T-helper 17 cell (primary cell): ENCODE data around the gene ADARB2. TPM values are rescaled to one million over a fixed set of nuclear protein-coding genes. Genes with fewer than 3 reads are reported as not detected.
"Not testable (repeated sequence)": the region's sequence is repeated elsewhere in the genome, so short reads cannot be mapped to it uniquely, and the experiment has no call there.

Experiments used
- ATAC-seq: fragments of 150-1000 bp; cut with Tn5 transposase; 2 replicates; pipeline ENCODE4 v1.10.0; 2021; ENCODE audit warnings: mild to moderate bottlenecking, moderate library complexity
- DNase-seq, 3 donors: peaks; one replicate each; pipeline versions ENCODE4 v3.0.0 to v3.0.0-alpha.2; 2020 to 2021
- H3K9me3 ChIP-seq: one replicate; pipeline ENCODE4 v1.7.0; 2013; ENCODE audit warnings: low read length, mild to moderate bottlenecking; ENCODE audit not compliant: control insufficient read depth, poor library complexity, severe bottlenecking
- H3K27ac Mint-ChIP-seq: one replicate; pipeline ENCODE4 v1.8.0; 2022; ENCODE audit warnings: mild to moderate bottlenecking, moderate library complexity, mixed read lengths
- H3K27me3 Mint-ChIP-seq: one replicate; pipeline ENCODE4 v1.8.0; 2022; ENCODE audit warnings: mixed read lengths
- H3K36me3 Mint-ChIP-seq: one replicate; pipeline ENCODE4 v1.8.0; 2022; ENCODE audit warnings: low read depth, mixed read lengths
- H3K4me1 Mint-ChIP-seq: one replicate; pipeline ENCODE4 v1.8.0; 2022; ENCODE audit warnings: mild to moderate bottlenecking, mixed read lengths
- H3K4me3 Mint-ChIP-seq: one replicate; pipeline ENCODE4 v1.8.0; 2022; ENCODE audit warnings: mild to moderate bottlenecking, moderate library complexity, mixed read lengths
- total RNA-seq, 4 donors: library from RNA in 2 of 4; stranded (reverse) in 2 of 4; gene quantifications; one replicate each; pipeline ENCODE4 v1.2.3 and lab custom pipeline; 2022 to 2026

The ADARB2 gene
- total RNA-seq, 2 donors from 2014 or later = 0.18 TPM; not detected in 1

DNA sequence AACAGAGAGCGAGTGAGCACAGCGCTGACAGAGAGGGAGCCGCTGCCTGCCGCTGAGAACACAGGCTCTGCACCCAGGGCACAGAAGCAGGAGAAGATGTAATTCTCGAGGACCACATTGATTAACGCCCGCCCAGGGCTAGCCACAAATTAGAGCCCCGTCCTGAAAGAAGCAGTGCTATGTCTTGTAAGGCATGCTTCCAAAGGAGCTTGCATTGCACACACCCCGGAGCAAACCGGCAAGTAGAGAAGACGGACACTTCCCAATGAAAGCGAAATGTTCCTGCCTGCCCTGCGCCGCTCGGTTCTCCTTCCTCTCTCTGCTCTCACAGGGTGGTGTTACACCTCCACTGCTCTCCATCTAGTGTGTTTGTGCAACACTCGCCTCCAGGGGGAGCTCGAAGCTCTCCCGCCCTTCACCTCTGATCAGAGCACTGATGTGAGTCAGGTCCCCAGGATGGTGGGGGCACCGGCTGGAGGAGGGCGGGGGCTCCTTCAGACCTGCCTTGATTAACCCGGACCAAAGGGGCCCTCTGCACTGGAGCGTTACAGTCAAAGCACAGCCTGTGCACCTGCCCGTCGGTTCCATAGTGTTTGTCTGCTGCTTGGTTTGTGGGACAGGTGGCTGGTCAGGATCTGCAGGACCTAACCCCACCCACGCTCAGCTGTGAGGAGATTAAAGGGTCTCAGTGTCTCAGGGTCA lies 316.5 kb downstream of the ADARB2 start:
- H3K4me1 Mint-ChIP-seq = peaks cover 9% of the 10 kb centered on the region
- H3K27me3 Mint-ChIP-seq = peaks cover 63% of the 10 kb centered on the region
- H3K27ac Mint-ChIP-seq = no peak overlapping the region
- H3K9me3 ChIP-seq = no peaks in the 10 kb centered on the region
- DNase-seq (peak in 2 of 3 donors; percentile 26 to 40), ATAC-seq (peak; percentile 86)
- peak overlapping the region; percentile 69 for H3K4me3 Mint-ChIP-seq
- H3K36me3 Mint-ChIP-seq = no peaks in the 10 kb centered on the region

GRCh38 chr10:1419796-1420610 lies 317.3 kb downstream of the ADARB2 start:
- no peak for DNase-seq
- Mint-ChIP-seq H3K4me3 (peak overlapping the region; percentile 69), H3K27me3 (peaks cover 57% of the 10 kb centered on the region), H3K27ac (no peak overlapping the region), H3K4me1 (peaks cover 6% of the 10 kb centered on the region), H3K36me3 (no peaks in the 10 kb centered on the region)
- H3K9me3 ChIP-seq = no peaks in the 10 kb centered on the region
- no peak for ATAC-seq

DNA sequence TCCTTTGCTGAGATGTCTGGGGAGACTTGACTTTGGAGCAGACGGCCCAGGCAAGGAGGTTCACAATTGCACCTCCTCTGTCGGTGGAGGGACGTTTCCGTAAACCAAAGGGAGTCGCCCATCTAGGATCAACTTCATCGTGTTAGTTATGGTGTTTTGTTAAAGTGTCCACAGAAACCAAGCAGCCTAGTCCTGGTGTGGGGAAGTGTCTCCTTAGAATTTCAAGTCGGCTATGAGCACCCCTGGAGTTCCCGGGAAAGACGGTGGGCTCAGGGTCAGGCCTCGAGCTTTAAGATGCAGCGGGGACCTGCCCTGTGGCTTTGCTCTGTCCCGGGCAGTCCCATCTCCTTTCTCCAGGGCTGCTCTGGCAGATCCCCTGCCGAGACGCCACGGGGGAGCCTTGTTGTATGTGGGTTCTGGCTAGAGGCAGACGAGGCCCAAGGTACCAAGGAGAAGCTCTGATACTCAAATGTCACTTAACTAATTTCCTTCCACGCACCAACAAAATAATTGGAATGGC lies 319.2 kb downstream of the ADARB2 start:
- Mint-ChIP-seq H3K36me3 (no peaks in the 10 kb centered on the region), H3K4me3 (no peak overlapping the region), H3K4me1 (peaks cover 6% of the 10 kb centered on the region), H3K27me3 (peaks cover 43% of the 10 kb centered on the region), H3K27ac (no peak overlapping the region)
- ATAC-seq (no peak), DNase-seq (no peak)
- H3K9me3 ChIP-seq = no peaks in the 10 kb centered on the region

DNA sequence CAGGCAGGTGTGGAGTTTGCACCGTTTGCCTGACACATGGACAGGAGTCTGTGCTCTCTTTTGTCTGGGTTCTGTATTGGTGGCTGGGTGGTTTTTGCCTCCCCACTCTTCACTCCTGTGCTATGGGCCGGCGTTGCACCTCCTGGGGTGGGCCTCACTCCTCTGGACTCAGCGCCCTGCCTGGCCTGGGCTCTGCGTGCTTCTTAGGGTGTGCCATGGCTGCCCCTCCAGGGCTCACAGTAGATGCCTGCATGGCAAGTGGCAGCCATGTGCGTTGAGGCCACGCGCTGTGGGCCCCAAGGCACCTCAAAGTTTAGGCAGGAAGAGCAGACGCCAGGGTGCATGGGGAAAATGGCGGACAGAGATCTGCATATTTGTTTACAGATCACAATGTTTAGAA lies 319.8 kb downstream of the ADARB2 start:
- Mint-ChIP-seq H3K4me3 (no peak overlapping the region), H3K27ac (no peak overlapping the region), H3K4me1 (peaks cover 6% of the 10 kb centered on the region), H3K27me3 (peaks cover 45% of the 10 kb centered on the region), H3K36me3 (no peaks in the 10 kb centered on the region)
- DNase-seq = no peak
- ATAC-seq = no peak
- H3K9me3 ChIP-seq = no peaks in the 10 kb centered on the region

DNA sequence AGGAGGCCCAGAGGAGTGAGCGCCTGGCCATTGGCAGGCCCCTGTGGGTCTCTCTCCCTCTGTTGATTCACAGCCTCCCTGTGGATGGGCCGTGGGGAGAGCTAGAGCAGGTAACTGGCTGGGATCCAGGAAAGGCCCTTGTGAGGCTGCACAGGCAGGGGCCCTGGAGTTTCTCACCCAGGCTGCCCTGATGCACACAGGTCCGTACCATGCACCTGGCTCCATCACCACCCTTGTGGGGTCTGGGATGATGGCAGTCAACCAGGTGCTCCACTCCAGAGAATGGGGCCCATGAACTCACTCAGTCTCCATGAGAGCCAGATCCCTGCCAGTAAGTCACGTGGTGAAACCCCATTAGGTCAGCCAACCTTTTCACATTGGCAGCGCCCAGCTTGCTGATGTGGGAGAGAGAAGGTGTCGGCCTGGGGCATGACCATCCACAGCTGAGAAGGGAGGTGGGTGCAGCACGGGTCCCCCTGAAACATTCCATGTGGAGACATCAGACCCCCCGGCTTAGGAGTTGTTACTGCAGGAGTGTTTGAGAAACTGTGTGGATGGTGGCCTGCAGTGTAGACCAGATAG lies 320.8 kb downstream of the ADARB2 start:
- DNase-seq = no peak
- no peaks in the 10 kb centered on the region for H3K36me3 Mint-ChIP-seq
- no peaks in the 10 kb centered on the region for H3K9me3 ChIP-seq
- H3K27ac Mint-ChIP-seq = no peak overlapping the region
- H3K4me3 Mint-ChIP-seq = no peak overlapping the region
- peaks cover 6% of the 10 kb centered on the region for H3K4me1 Mint-ChIP-seq
- no peak for ATAC-seq
- peaks cover 40% of the 10 kb centered on the region for H3K27me3 Mint-ChIP-seq

DNA sequence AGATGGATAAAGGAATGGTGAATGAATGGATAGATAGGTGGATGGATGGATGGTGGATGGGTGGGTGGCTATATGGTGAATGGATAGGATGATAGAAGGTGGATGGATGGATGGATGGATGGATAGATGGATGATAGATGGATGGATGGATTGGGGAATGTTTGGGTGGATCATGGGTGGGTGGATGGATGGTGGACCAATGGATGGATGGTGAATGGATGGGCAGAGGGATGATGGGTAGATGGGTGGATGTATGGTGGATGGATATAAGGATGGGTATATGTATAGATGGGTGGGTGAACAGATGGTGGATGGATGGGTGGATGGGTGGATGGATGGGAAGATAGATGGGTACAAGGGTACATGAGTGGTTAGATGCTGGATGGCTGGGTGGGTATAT lies 322.4 kb downstream of the ADARB2 start:
- no peak for ATAC-seq
- no peak for DNase-seq

GRCh38 chr10:1414346-1414745 lies 323.0 kb downstream of the ADARB2 start:
- H3K9me3 ChIP-seq, H3K27ac Mint-ChIP-seq, DNase-seq, H3K36me3 Mint-ChIP-seq, H3K4me1 Mint-ChIP-seq, H3K4me3 Mint-ChIP-seq, ATAC-seq: not testable (repeated sequence)
- peaks cover 34% of the 10 kb centered on the region for H3K27me3 Mint-ChIP-seq

More for the DNA sequence above, 322.4 kb downstream of the ADARB2 start:
- Mint-ChIP-seq H3K27me3 (peaks cover 28% of the 10 kb centered on the region), H3K27ac (no peak overlapping the region), H3K4me3 (no peak overlapping the region), H3K4me1 (no peaks in the 10 kb centered on the region), H3K36me3 (no peaks in the 10 kb centered on the region)
- H3K9me3 ChIP-seq = no peaks in the 10 kb centered on the region

DNA sequence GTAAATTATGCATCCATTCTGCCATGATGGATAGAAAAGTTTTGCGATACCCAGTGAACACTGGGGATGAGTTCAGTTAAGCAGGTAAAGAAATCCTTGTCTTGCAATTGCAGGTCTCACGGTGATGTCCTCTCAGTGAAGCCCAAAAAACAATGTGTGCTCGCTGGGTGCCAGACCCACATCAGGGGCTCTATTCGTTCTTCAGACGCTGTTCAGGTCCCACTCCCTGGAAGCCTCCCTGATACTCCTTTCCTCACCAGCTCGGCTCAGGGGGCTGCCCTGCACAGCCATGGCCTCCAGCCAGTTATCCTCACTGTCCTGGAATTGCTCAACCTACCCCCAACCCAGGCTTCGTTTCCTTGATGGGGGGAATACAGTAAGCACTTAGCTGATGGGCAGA lies 323.5 kb downstream of the ADARB2 start:
- H3K4me3 Mint-ChIP-seq = no peak overlapping the region
- DNase-seq = no peak
- H3K4me1 Mint-ChIP-seq = no peaks in the 10 kb centered on the region
- H3K9me3 ChIP-seq = no peaks in the 10 kb centered on the region
- no peak overlapping the region for H3K27ac Mint-ChIP-seq
- ATAC-seq = no peak
- no peaks in the 10 kb centered on the region for H3K36me3 Mint-ChIP-seq
- peaks cover 37% of the 10 kb centered on the region for H3K27me3 Mint-ChIP-seq

GRCh38 chr10:1413256-1413655 lies 324.1 kb downstream of the ADARB2 start:
- H3K9me3 ChIP-seq = no peaks in the 10 kb centered on the region
- peaks cover 37% of the 10 kb centered on the region for H3K27me3 Mint-ChIP-seq
- H3K36me3 Mint-ChIP-seq = no peaks in the 10 kb centered on the region
- DNase-seq (no peak), ATAC-seq (no peak)
- H3K27ac Mint-ChIP-seq = no peak overlapping the region
- no peak overlapping the region for H3K4me3 Mint-ChIP-seq
- no peaks in the 10 kb centered on the region for H3K4me1 Mint-ChIP-seq

DNA sequence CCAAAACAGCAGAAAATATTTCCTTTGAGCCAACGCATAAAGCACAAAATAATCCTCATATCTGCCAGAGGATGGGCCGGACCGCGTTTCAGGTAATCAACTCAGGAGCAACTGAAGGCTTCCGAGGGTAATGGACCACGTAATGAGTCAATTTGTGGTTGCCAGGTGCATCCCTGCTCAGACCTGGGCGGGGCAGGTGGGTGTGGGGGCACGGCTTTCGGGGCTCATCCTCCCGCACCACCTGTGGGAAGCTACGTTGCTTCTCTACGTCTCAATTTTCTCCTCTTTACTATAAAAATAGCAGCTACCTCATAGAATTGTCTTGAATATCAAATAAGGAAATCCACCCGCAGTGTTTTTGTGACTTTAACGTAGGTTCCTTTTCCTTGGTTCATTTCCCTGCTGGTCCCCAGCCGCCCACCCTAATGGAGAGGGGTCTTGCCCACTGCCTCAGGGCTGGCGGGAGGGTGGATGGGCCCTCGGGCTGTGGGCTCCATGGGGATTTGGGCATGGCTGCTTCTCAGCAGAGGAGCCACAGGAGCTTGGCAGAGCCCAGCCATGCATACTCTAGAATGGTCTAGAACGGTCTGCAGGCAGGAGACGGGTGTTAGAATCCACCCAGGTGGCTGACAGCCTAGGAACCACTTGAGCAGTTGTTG lies 324.7 kb downstream of the ADARB2 start:
- Mint-ChIP-seq H3K27me3 (peaks cover 31% of the 10 kb centered on the region), H3K27ac (no peak overlapping the region), H3K36me3 (no peaks in the 10 kb centered on the region), H3K4me1 (no peaks in the 10 kb centered on the region), H3K4me3 (no peak overlapping the region)
- DNase-seq (no peak), ATAC-seq (no peak)
- H3K9me3 ChIP-seq = no peaks in the 10 kb centered on the region

- H3K9me3 ChIP-seq = no peaks in the 10 kb centered on the region
- DNase-seq = no peak
- no peaks in the 10 kb centered on the region for H3K4me1 Mint-ChIP-seq
- H3K27ac Mint-ChIP-seq = no peak overlapping the region
- H3K27me3 Mint-ChIP-seq = peaks cover 29% of the 10 kb centered on the region
- no peaks in the 10 kb centered on the region for H3K36me3 Mint-ChIP-seq
- no peak for ATAC-seq
- H3K4me3 Mint-ChIP-seq = no peak overlapping the region
These were observed 325.4 kb downstream of the ADARB2 start for GRCh38 chr10:1411956-1412355.

DNA sequence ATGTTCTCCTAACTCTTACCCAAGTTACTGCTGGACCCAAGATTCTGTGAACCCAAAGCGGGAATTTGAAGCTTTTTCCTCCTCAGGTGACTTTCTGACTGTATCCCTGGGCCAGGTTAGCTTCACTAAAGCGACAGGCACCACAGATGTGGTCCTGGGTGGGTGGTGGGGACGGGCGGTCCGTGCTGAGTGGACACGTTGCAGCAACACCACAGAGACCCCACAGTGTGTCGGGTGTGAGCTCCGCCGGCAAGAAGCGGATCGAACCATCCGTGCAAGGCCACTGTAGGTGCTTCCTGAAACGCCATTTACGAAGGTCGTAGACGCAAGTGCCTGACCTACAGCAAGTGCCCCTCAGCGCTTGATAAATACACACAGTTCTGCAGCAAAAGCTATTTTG lies 325.9 kb downstream of the ADARB2 start:
- Mint-ChIP-seq H3K36me3 (no peaks in the 10 kb centered on the region), H3K27ac (no peak overlapping the region), H3K4me1 (no peaks in the 10 kb centered on the region), H3K27me3 (peaks cover 25% of the 10 kb centered on the region), H3K4me3 (no peak overlapping the region)
- ATAC-seq (no peak), DNase-seq (no peak)
- no peaks in the 10 kb centered on the region for H3K9me3 ChIP-seq
